Stomach (tissue), 9 donors: ENCODE results near the gene SLC12A1. TPM values are rescaled to one million over a fixed set of nuclear protein-coding genes. Genes with fewer than 3 reads are reported as not detected.

Experiments used
- DNase-seq, 2 donors: peaks; one replicate each; pipeline versions ENCODE4 v3.0.0 to v3.0.0-alpha.2; 2013 to 2019
- H3K27ac ChIP-seq, 5 donors: fragments of 200-600 bp in 4 of 5; sonication (generic) in 4 of 5; one replicate each; pipeline ENCODE4 v1.5.1; 2013 to 2019; ENCODE audit warnings: mild to moderate bottlenecking in 1 of 5, moderate library complexity in 1 of 5
- H3K27me3 ChIP-seq, 3 donors: fragments of 200-600 bp; sonication (generic); one replicate each; pipeline ENCODE4 v1.5.1; 2017 to 2019; ENCODE audit warnings: mixed run types in 1 of 3
- H3K36me3 ChIP-seq, 4 donors: fragments of 200-600 bp; sonication (generic); 1 replicate in 3 of 4; 2 replicates in 1 of 4; pipeline ENCODE4 v1.5.1; 2016 to 2019
- H3K4me1 ChIP-seq, 4 donors: fragments of 200-600 bp; sonication (generic); one replicate each; pipeline ENCODE4 v1.5.1; 2016 to 2019
- H3K4me3 ChIP-seq, 4 donors: fragments of 200-600 bp; sonication (generic) in 3 of 4; one replicate each; pipeline ENCODE4 v1.5.1; 2016 to 2019; ENCODE audit warnings: mild to moderate bottlenecking in 1 of 4
- H3K9me3 ChIP-seq, 4 donors: fragments of 200-600 bp; sonication (generic); one replicate each; pipeline ENCODE4 v1.5.1; 2016 to 2019
- CTCF ChIP-seq, 7 experiments: fragments of 450-650 bp in 4 of 7; fragments of 200-600 bp in 3 of 7; sonication (generic) in 3 of 7; IDR thresholded peaks; one replicate each; pipeline ENCODE4 v1.5.1; 2016 to 2019; ENCODE audit warnings: antibody characterized with exemption in 7 of 7, control low read depth in 2 of 7, mild to moderate bottlenecking in 1 of 7
- EP300 ChIP-seq: sonication (generic); formaldehyde crosslinking; IDR thresholded peaks from one replicate; pipeline ENCODE4 v1.6.1; 2017; ENCODE audit warnings: antibody characterized with exemption
- POLR2A ChIP-seq, 4 donors: fragments of 450-650 bp; IDR thresholded peaks; one replicate each; pipeline ENCODE4 v1.6.1; 2016; ENCODE audit warnings: antibody characterized with exemption in 4 of 4, control low read depth in 2 of 4, mild to moderate bottlenecking in 1 of 4, moderate library complexity in 1 of 4
- POLR2AphosphoS5 ChIP-seq, 3 donors: sonication (generic); formaldehyde crosslinking; IDR thresholded peaks; one replicate each; pipeline ENCODE4 v1.6.1; 2016; ENCODE audit warnings: antibody characterized with exemption in 3 of 3
- WGBS, 5 donors: extraction: QIAGEN DNeasy Blood & Tissue Kit in 3 of 5; methylation state at CpG; one replicate each; pipeline versions ENCODE4 v1.1.5 to v1.1.7; 2013 to 2018; 5-methylcytosine and 5-hydroxymethylcytosine counted together
- intact Hi-C: fragments of 100-400 bp; cut with DNase I; formaldehyde crosslinking; loops from one replicate; pipeline ENCODE4 v1.15.1; 2023; ENCODE audit warnings: low total_unique reads
- polyA plus RNA-seq, 3 donors: library from polyadenylated mRNA; stranded (reverse); fragments of 200-250 nt; gene quantifications; one replicate each; pipeline ENCODE4 v1.2.3, GENCODE V29; 2013
- total RNA-seq, 5 donors: library from RNA; depleted of rRNA; stranded (reverse); fragments of >200 nt; gene quantifications; one replicate each; pipeline versions ENCODE4 v1.1.0 to v1.2.3, GENCODE V29; 2014 to 2016
- donor health status: healthy with polysubstance abuse.
- donor health status: Bipolar disorder and iron deficiency.
- donor health status: healthy.

The SLC12A1 gene
- total and polyA plus RNA-seq, 8 donors, result 0.92 TPM; not detected in 7

DNA sequence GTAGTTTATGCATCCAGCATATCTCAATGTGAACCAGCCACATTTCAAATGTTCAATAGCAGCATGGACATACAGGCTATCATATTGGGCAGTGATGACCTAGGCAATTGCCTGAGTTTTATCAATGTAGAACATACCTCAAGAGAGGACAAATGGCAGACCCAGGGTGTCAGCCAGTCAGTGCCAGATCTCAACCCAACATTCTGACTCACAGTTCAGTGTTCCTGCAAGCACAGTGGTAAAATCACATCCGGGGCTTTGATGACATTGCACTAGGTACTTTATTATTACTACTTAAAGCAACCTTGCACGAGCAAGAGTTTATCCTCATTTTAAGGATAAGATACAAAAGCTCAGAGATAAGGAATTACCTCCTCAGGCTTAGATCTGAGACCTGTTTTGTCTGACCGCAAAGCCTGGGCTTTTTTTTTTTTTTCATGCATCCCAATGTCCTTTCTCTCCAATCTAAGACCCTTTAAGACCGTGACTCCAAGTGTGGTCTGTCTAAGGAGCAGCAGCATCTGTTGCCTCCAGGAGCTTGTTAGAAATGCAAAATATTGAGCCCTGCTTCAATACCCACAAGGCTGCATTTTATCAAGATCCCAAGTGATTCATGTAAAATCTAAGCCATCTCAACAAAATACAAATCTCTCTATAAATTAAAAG, 60.1 kb downstream of the SLC12A1 start:
- intact Hi-C loops, result no loop called here
- no peaks in the 10 kb centered on the region for H3K4me1 ChIP-seq
- no peak for DNase-seq
- WGBS, 5 donors, result 41 to 55% (median 42%) methylated on average over 4 of the region's 4 CpGs
- no peaks in the 10 kb centered on the region for H3K36me3 ChIP-seq
- no peak overlapping the region for H3K27ac ChIP-seq
- no peaks in the 10 kb centered on the region for H3K9me3 ChIP-seq
- no peak overlapping the region for H3K4me3 ChIP-seq
- TF ChIP-seq EP300 (no peak), CTCF (IDR thresholded peaks at IDR 0.05) (no peak)
- H3K27me3 ChIP-seq, result peaks cover 0 to 10% (median 0%) of the 10 kb centered on the region in 3 donors

- TF ChIP-seq CTCF (IDR thresholded peaks at IDR 0.05) (no peak), POLR2AphosphoS5 (IDR thresholded peaks at IDR 0.05) (no peak), POLR2A (IDR thresholded peaks at IDR 0.05) (no peak), EP300 (no peak)
Observed at GRCh38 chr15:48267766-48268165, 61.7 kb downstream of the SLC12A1 start.

DNA sequence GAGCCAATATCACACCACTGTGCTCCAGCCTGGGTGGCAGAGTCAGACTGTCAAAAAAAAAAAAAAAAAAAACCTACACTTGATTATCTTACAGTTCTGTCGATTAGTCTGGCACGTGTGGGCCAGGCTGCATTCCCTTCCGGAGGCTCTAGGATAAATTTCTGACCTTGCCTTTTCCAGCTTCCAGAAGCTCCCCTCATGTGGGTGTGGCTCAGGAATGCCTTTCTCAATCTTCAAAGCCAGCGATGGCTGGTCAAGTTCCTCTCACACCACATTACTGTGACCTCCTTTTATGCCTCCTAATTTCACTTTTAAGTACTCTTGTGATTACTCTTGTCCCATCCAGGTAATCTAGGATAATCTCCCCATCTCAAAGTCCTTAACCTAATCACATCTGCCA, 66.9 kb downstream of the SLC12A1 start:
- H3K27ac ChIP-seq, result no peak overlapping the region
- no peaks in the 10 kb centered on the region for H3K27me3 ChIP-seq
- TF ChIP-seq CTCF (IDR thresholded peaks at IDR 0.05) (no peak), POLR2A (IDR thresholded peaks at IDR 0.05) (no peak), POLR2AphosphoS5 (IDR thresholded peaks at IDR 0.05) (no peak), EP300 (no peak)
- no peak for DNase-seq
- H3K9me3 ChIP-seq, result no peaks in the 10 kb centered on the region
- WGBS, 5 donors, result 40 to 66% (median 52%) methylated on average over 4 of the region's 4 CpGs
- intact Hi-C loops, result no loop called here
- H3K36me3 ChIP-seq, result no peaks in the 10 kb centered on the region
- H3K4me1 ChIP-seq, result no peaks in the 10 kb centered on the region
- no peak overlapping the region for H3K4me3 ChIP-seq

More at GRCh38 chr15:48267766-48268165, 61.7 kb downstream of the SLC12A1 start:
- Histone ChIP-seq H3K9me3 (no peaks in the 10 kb centered on the region), H3K27ac (no peak overlapping the region), H3K36me3 (no peaks in the 10 kb centered on the region), H3K4me1 (no peaks in the 10 kb centered on the region), H3K4me3 (no peak overlapping the region), H3K27me3 (peaks cover 0 to 10% (median 0%) of the 10 kb centered on the region in 3 donors)
- no peak for DNase-seq
- 77 to 85% (median 85%) methylated on average over 3 of the region's 3 CpGs for WGBS, 5 donors
- intact Hi-C loops, result no loop called here

DNA sequence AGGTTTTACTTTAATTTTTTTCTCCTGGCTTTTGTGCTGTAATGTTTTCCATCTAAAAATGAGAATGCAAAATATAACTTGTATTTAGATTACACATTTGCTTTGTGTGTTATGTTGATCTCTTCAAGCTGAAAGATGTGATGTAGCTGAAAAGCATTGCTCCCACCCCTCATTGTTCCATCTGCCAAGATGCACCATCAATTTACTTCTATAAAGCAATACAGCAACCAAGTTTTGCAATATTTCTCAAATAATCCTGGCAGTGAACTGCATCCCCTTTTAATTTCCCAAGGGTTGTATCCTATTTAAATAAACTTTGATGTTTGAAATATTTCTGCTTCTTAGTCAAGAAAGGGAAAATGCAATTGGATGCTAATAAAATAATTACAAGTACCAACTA, 72.6 kb downstream of the SLC12A1 start:
- intact Hi-C loops, result no loop called here
- H3K9me3 ChIP-seq, result no peaks in the 10 kb centered on the region
- no peak for TF ChIP-seq POLR2AphosphoS5 (IDR thresholded peaks at IDR 0.05)
- TF ChIP-seq EP300, result no peak
- no peak for TF ChIP-seq CTCF (IDR thresholded peaks at IDR 0.05)
- no peak for TF ChIP-seq POLR2A (IDR thresholded peaks at IDR 0.05)

More for the DNA sequence above, 72.6 kb downstream of the SLC12A1 start:
- Histone ChIP-seq H3K4me3 (no peak overlapping the region), H3K27me3 (no peaks in the 10 kb centered on the region), H3K27ac (no peak overlapping the region), H3K36me3 (no peaks in the 10 kb centered on the region), H3K4me1 (peaks cover 0 to 14% (median 8%) of the 10 kb centered on the region in 4 donors)
- DNase-seq, result peak in 1 of 2 donors; percentile 8
